GM18511 (cell line): ENCODE measurements around the gene ACAN.

Experiments
- ATAC-seq: cut with Tn5 transposase; IDR thresholded peaks from one replicate; pipeline ENCODE4 v1.9.1; 2021; ENCODE audit warnings: mild to moderate bottlenecking, moderate library complexity; ENCODE audit not compliant: unreplicated experiment

ACAN gene

GRCh38 chr15:88918738-88919137 is 115.5 kb downstream of the ACAN start:
- ATAC-seq, result peak; percentile 81

DNA sequence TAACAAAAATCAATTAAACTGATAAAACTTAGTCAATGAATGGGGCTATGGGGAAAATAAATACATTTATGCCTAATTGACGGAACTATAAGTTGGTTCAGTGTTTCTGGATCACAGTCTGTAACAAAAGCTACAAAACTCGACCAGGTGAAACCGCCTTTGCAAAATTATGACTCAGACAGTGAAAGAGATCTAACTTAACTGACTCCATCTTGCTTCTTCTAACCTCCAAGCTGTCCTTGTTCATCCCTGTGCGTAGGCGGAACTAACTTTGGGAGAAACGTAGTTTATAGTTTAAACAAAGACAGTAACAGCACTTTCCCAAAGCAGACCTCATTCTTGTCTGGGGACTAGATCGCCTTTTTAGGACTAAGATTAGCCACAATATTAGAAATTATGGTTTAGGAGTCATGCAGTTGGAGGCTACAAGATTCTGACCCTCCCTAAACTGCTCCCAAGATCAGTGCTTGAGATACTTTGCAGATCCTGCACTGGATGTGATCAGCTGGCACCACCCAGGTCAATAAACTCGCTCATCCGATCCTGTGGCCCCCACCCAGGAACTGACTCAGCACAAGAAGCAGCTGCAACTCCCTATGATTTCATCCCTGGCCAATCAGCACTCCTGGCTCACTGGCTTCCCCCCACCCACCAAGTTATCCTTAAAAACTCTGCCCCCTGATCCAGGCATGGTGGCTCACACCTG is 117.1 kb downstream of the ACAN start:
- ATAC-seq, result no peak

- ATAC-seq, result peak; percentile 77
Observed at GRCh38 chr15:88920892-88921435, 117.7 kb downstream of the ACAN start.
